Measurements from ENCODE around the gene NCEH1. TPM values are rescaled to one million over a fixed set of nuclear protein-coding genes. Genes with fewer than 3 reads are reported as not detected.

NCEH1 gene
- total and polyA plus RNA-seq, 9 of the 15 experiments (the other 6 are each of a cell fraction or from before 2014, with no cell fraction given): 1.3 to 5.0 (median 2.8) TPM

- TF ChIP-seq, protein P1, sequence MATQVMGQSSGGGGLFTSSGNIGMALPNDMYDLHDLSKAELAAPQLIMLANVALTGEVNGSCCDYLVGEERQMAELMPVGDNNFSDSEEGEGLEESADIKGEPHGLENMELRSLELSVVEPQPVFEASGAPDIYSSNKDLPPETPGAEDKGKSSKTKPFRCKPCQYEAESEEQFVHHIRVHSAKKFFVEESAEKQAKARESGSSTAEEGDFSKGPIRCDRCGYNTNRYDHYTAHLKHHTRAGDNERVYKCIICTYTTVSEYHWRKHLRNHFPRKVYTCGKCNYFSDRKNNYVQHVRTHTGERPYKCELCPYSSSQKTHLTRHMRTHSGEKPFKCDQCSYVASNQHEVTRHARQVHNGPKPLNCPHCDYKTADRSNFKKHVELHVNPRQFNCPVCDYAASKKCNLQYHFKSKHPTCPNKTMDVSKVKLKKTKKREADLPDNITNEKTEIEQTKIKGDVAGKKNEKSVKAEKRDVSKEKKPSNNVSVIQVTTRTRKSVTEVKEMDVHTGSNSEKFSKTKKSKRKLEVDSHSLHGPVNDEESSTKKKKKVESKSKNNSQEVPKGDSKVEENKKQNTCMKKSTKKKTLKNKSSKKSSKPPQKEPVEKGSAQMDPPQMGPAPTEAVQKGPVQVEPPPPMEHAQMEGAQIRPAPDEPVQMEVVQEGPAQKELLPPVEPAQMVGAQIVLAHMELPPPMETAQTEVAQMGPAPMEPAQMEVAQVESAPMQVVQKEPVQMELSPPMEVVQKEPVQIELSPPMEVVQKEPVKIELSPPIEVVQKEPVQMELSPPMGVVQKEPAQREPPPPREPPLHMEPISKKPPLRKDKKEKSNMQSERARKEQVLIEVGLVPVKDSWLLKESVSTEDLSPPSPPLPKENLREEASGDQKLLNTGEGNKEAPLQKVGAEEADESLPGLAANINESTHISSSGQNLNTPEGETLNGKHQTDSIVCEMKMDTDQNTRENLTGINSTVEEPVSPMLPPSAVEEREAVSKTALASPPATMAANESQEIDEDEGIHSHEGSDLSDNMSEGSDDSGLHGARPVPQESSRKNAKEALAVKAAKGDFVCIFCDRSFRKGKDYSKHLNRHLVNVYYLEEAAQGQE (IDR thresholded peaks at IDR 0.05; ENCODE audit: borderline replicate concordance): peak; percentile 82
- TF ChIP-seq, protein P1 (CRISPR knock-in tag; IDR thresholded peaks at IDR 0.05; ENCODE audit: low read depth): no peak
- TF ChIP-seq NFYB (IDR thresholded peaks at IDR 0.05; ENCODE audit: extremely low read depth, insufficient read length) (peak; percentile 95), RB1 (IDR thresholded peaks at IDR 0.05; ENCODE audit: low read depth) (0 out of 2 replicates have a peak, but pooled peaks have one; percentile 31), SUPT5H (IDR thresholded peaks at IDR 0.05) (peak; percentile 92), ZFX (CRISPR knock-in tag; IDR thresholded peaks at IDR 0.05) (peak; percentile 76), SRSF1 (IDR thresholded peaks at IDR 0.05; ENCODE audit: low read depth, low read length) (no peak), POLR2G (IDR thresholded peaks at IDR 0.05; ENCODE audit: low read depth, low read length) (peak; percentile 91), NCOA1 (IDR thresholded peaks at IDR 0.05; ENCODE audit: low read depth) (0 out of 2 replicates have a peak, but pooled peaks have one; percentile 33), RBM39 (optimal IDR thresholded peaks at IDR 0.05; ENCODE audit: low read depth, low read length) (no peak), MAZ (CRISPR knock-in tag; conservative IDR thresholded peaks at IDR 0.05 in 1 of 2, IDR thresholded peaks at IDR 0.05 in 1 of 2) (peak; percentile 53 to 67; a peak in 3 of 4 replicates), ASH1L (IDR thresholded peaks at IDR 0.05; ENCODE audit: borderline replicate concordance, low read depth, partially characterized antibody) (peak; percentile 91), SRSF3 (IDR thresholded peaks at IDR 0.05; ENCODE audit: insufficient read depth, low read length) (0 out of 2 replicates have a peak, but pooled peaks have one; percentile 45), POLR2A (conservative IDR thresholded peaks at IDR 0.05) (peak; percentile 95)
- TF ChIP-seq, protein P2, sequence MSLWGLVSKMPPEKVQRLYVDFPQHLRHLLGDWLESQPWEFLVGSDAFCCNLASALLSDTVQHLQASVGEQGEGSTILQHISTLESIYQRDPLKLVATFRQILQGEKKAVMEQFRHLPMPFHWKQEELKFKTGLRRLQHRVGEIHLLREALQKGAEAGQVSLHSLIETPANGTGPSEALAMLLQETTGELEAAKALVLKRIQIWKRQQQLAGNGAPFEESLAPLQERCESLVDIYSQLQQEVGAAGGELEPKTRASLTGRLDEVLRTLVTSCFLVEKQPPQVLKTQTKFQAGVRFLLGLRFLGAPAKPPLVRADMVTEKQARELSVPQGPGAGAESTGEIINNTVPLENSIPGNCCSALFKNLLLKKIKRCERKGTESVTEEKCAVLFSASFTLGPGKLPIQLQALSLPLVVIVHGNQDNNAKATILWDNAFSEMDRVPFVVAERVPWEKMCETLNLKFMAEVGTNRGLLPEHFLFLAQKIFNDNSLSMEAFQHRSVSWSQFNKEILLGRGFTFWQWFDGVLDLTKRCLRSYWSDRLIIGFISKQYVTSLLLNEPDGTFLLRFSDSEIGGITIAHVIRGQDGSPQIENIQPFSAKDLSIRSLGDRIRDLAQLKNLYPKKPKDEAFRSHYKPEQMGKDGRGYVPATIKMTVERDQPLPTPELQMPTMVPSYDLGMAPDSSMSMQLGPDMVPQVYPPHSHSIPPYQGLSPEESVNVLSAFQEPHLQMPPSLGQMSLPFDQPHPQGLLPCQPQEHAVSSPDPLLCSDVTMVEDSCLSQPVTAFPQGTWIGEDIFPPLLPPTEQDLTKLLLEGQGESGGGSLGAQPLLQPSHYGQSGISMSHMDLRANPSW (CRISPR knock-in tag; IDR thresholded peaks at IDR 0.05): no peak
- TF ChIP-seq, protein P3, sequence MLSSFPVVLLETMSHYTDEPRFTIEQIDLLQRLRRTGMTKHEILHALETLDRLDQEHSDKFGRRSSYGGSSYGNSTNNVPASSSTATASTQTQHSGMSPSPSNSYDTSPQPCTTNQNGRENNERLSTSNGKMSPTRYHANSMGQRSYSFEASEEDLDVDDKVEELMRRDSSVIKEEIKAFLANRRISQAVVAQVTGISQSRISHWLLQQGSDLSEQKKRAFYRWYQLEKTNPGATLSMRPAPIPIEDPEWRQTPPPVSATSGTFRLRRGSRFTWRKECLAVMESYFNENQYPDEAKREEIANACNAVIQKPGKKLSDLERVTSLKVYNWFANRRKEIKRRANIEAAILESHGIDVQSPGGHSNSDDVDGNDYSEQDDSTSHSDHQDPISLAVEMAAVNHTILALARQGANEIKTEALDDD (IDR thresholded peaks at IDR 0.05): no peak
Measured at GRCh38 chr3:172750368-172751174, 39.7 kb upstream of the NCEH1 start, which contains the start of gene ECT2 (continued).
